GM04503 (cell line): ENCODE measurements around the gene NAXD.
"Not testable (repeated sequence)": the region's sequence is repeated elsewhere in the genome, so short reads cannot be mapped to it uniquely, and the experiment has no call there.

Source experiments
- DNase-seq: peaks from one replicate; pipeline ENCODE4 v3.0.0-alpha.2; 2012; ENCODE audit warnings: low read depth

The NAXD gene

GRCh38 chr13:110615322-110616102 is at the start of gene NAXD:
Gene NAXD, plus strand, starts transcription at chr13:110615545. Its CDS starts 57 bp downstream, at chr13:110615602.
- peak; percentile 87 for DNase-seq

- DNase-seq, result no peak
Observed at GRCh38 chr13:110566171-110566570, 49.2 kb upstream of the NAXD start.

- no peak for DNase-seq
Observed at GRCh38 chr13:110568612-110569011, 46.7 kb upstream of the NAXD start.

- not testable (repeated sequence) for DNase-seq
Observed at GRCh38 chr13:110569962-110570361, 45.4 kb upstream of the NAXD start.

- DNase-seq, result no peak
Observed at GRCh38 chr13:110570886-110571285, 44.5 kb upstream of the NAXD start.

- DNase-seq, result no peak
Observed at GRCh38 chr13:110571896-110572777, 43.2 kb upstream of the NAXD start.

- no peak for DNase-seq
Observed at GRCh38 chr13:110572778-110573118, 42.6 kb upstream of the NAXD start.

GRCh38 chr13:110574161-110574560 is 41.2 kb upstream of the NAXD start:
- DNase-seq, result no peak

GRCh38 chr13:110575322-110576069 is 39.8 kb upstream of the NAXD start:
- DNase-seq, result no peak

- DNase-seq, result no peak
Observed at GRCh38 chr13:110576070-110576394, 39.3 kb upstream of the NAXD start.

- no peak for DNase-seq
Observed at GRCh38 chr13:110576736-110577476, 38.4 kb upstream of the NAXD start.

GRCh38 chr13:110578363-110578762 is 37.0 kb upstream of the NAXD start:
- DNase-seq, result no peak

- DNase-seq, result no peak
Observed at GRCh38 chr13:110580800-110581199, 34.5 kb upstream of the NAXD start.

- no peak for DNase-seq
Observed at GRCh38 chr13:110581506-110582185, 33.7 kb upstream of the NAXD start.

- no peak for DNase-seq
Observed at GRCh38 chr13:110582421-110582954, 32.9 kb upstream of the NAXD start.

GRCh38 chr13:110583178-110583865 is 32.0 kb upstream of the NAXD start:
- DNase-seq, result no peak

GRCh38 chr13:110589793-110590390 is 25.5 kb upstream of the NAXD start:
- no peak for DNase-seq

GRCh38 chr13:110590577-110590976 is 24.8 kb upstream of the NAXD start:
- no peak for DNase-seq

- no peak for DNase-seq
Observed at GRCh38 chr13:110592665-110593064, 22.7 kb upstream of the NAXD start.
